Endothelial cell of hepatic sinusoid (primary cell): ENCODE results near the gene SNCAIP.

Source experiments
- in situ Hi-C: cut with HindIII; loops from 2 replicates; pipeline ENCODE4 v1.10.0; 2017; ENCODE audit warnings: low sequenced_read_pairs

SNCAIP gene

DNA sequence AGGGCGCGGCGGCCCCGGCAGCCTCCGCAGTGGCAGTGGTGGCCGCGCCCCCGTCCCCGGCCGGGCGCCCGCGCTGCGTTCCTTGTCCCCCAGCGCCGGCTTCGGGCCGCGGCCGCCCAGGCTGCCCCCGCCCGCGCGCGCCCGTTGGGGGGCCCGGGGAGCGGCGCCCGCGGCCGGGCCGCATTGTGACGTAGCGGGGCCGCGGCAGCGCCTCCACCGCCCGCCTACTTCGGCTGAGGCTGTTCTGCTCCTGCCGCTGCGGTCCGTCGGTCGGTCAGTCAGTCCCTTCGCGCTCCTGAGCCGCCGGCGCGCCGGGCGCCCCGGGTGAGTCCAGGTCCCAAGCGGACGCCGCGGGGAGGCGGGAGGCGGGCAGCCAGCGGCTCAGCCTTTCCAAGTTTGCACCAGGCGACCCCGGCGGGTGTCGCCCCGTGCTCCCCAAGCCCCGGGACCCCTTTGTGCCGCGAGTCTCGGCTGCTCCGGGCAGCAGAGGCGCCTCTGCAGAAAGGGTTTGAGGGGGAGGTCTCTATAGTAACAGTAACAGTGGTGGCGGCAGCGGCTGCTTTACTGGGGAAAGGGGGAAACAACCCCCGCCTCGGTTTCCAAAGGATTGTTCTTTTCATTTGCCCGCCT lies at the start of gene SNCAIP:
TSS of gene SNCAIP (plus strand) at position 277 of the 630 bp plus-strand sequence. CDS start 78,898 bp downstream, outside the sequence.
- in situ Hi-C loops: no loop called here

DNA sequence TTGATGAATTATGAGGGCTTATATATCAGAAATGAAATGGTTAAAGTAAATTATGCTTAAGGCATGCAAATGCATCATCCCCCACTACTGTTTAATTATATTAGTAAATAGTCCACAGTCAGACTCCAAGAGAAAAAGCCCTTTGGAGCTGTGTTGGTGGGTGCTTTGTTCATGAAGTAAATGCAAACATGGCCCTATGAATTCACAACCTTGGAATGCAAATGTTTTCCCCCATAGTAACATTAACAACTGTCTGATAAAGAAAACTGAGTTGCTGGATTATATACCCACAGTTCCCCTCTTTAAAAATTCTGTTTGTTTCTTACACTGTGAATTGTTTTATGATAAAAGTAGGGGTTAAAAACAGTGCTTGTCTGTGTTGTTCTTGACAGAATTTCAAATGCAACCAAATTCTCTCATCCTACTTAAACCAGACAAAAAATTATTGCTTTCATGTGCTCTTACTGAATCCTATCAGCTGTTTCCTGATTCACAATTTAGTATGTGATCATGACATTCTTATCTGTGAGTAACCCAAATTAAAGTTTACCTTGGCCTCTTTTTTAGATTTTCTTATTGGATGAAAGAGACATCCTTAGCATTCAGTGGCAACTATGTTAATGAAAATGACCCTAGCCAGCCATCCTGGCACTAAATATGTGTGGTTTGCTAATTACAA lies 48.5 kb upstream of the SNCAIP start:
- in situ Hi-C loops: no loop called here

DNA sequence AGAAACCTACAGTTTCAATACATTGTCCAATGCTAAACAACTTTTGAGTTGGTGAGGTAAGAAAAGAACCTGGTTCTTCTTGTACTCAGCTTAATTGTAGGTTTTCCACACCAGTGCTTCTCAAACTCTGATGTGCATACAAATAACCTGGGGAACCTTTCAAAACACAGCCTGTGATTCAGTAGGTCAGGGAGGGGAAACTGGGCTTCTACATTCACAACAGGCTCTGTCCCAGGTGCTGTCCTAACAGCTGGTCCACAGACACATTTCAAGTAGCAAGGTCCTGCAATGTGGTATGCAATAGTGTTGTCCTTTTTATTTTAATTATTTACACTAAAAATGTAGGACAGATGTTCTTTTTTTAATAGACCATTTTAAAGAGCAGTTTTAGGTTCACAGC lies 47.4 kb upstream of the SNCAIP start:
- in situ Hi-C loops: no loop called here

DNA sequence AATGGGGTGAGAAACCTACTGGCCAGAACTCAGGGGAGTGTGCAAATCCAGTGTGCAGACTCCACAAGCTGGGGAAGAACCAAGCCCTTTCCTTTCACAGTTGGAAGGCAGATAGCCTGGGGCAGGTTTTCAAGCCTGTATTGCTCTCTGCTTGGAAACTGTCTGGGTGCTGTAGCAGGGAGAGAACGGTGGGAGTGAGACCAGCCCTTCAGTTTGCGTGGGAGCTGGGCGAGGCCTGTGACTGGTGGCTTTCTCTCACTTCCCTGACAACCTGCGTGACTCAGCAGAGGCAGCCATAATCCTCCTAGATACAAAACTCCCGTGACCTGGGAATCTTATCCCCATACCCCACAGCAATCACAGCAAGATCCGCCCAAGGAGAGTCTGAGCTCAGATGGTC lies 44.9 kb upstream of the SNCAIP start:
- in situ Hi-C loops: no loop called here

GRCh38 chr5:122273696-122274095 lies 38.3 kb upstream of the SNCAIP start:
- in situ Hi-C loops: no loop called here

GRCh38 chr5:122283592-122283991 lies 28.4 kb upstream of the SNCAIP start:
- in situ Hi-C loops: no loop called here

GRCh38 chr5:122286541-122286940 lies 25.5 kb upstream of the SNCAIP start:
- in situ Hi-C loops: no loop called here

- in situ Hi-C loops: no loop called here
Measured at GRCh38 chr5:122287101-122287500, 24.9 kb upstream of the SNCAIP start.

GRCh38 chr5:122291000-122291901 lies 20.8 kb upstream of the SNCAIP start:
- in situ Hi-C loops: no loop called here

- in situ Hi-C loops: no loop called here
Measured at GRCh38 chr5:122292332-122292731, 19.7 kb upstream of the SNCAIP start.

- in situ Hi-C loops: no loop called here
Measured at GRCh38 chr5:122295138-122295537, 16.9 kb upstream of the SNCAIP start.

DNA sequence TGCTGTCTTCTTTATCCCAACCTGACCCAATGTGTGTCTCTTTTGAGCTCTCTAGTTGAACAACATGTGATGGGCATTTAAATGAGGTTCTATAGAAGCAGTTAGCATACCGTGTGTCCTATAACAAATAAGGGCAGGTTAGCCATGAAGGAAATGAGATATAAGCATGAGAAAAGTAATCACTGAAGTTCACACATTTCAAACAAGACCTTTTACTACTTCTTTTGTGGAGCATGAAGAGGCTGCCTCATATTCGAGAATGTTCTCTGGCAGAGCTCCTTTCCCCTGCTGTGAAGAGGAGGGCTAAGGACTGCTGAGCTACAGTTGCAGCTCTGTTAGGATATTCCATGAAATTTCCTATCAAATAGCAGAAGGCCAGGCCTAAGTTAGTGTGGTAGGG lies 15.2 kb upstream of the SNCAIP start:
- in situ Hi-C loops: no loop called here

GRCh38 chr5:122297587-122298298 lies 14.3 kb upstream of the SNCAIP start:
- in situ Hi-C loops: no loop called here

GRCh38 chr5:122300374-122300773 lies 11.7 kb upstream of the SNCAIP start:
- in situ Hi-C loops: no loop called here

GRCh38 chr5:122301016-122301415 lies 11.0 kb upstream of the SNCAIP start:
- in situ Hi-C loops: no loop called here

- in situ Hi-C loops: no loop called here
Measured at GRCh38 chr5:122304471-122305215, 7.4 kb upstream of the SNCAIP start.

DNA sequence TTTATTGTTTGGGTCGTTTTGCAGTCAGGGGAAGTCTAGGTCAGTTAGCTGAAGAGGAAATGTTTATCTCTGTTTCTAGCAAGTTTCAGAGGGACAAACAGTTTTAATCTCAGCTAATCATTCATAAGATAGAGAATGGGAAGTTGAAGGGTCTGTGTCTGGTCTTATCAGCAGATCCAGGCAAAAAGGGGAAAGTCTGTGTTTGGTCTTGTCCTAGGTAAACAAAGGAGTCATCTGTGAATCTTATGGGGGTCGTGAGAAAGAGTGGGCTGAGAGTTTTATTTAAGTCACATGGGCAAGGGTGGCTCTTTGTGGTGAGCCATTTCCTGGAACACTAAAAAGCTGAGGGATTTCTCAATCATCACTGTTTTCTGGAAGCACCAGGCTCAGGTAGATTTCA lies 5.6 kb upstream of the SNCAIP start:
- in situ Hi-C loops: no loop called here

DNA sequence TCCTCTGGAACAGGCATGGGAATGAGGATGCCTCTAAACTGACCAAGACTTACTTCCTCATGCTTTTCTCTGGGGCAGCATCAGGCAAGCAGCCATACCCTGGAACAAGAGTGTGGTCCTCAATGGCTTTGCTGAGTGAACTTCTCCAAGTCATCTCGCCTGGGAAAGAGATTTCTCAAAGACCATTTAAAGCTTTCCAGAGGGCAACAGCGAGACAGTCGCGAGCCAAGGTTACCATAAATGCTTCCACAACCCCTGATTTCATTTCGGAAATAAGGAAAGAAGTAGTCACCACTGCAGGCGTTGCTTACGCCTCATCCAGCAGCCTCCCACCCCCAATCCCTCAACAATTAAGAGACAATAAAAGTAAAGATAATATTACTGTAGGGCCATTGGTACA lies 1.1 kb upstream of the SNCAIP start:
- in situ Hi-C loops: no loop called here

GRCh38 chr5:122311497-122311960 lies 508 bp upstream of the SNCAIP start:
- in situ Hi-C loops: no loop called here
